ENCODE measurements around the gene KIAA0408.

- no peak for TF ChIP-seq CTCF (IDR thresholded peaks at IDR 0.05; ENCODE audit: low read length)
- TF ChIP-seq EZH2 (IDR thresholded peaks at IDR 0.05; ENCODE audit: borderline replicate concordance, low read length) = no peak
Measured at GRCh38 chr6:127477658-127478057, 18.5 kb upstream of the KIAA0408 start.
